Mucosa of descending colon (tissue), 3 donors: ENCODE results near the gene CACNA1D. TPM values are rescaled to one million over a fixed set of nuclear protein-coding genes. Genes with fewer than 3 reads are reported as not detected.

ENCODE experiments used
- ATAC-seq: fragments of 200-7000 bp; cut with Tn5 transposase; one replicate; pipeline ENCODE4 v1.9.1; 2020; ENCODE audit warnings: mild to moderate bottlenecking, moderate library complexity
- DNase-seq, 3 donors: peaks; one replicate each; pipeline ENCODE4 v3.0.0-alpha.2; 2020
- H3K36me3 ChIP-seq: fragments of 200-600 bp; one replicate; pipeline ENCODE4 v1.8.0; 2021; ENCODE audit warnings: low read depth, mild to moderate bottlenecking
- H3K4me1 ChIP-seq: fragments of 200-600 bp; one replicate; pipeline ENCODE4 v1.8.0; 2021; ENCODE audit warnings: low read depth, mild to moderate bottlenecking
- H3K4me3 ChIP-seq: fragments of 200-600 bp; one replicate; pipeline ENCODE4 v1.8.0; 2021; ENCODE audit warnings: mild to moderate bottlenecking
- H3K9me3 ChIP-seq: fragments of 200-600 bp; one replicate; pipeline ENCODE4 v1.8.0; 2021; ENCODE audit warnings: mild to moderate bottlenecking
- CTCF ChIP-seq: fragments of 200-600 bp; IDR thresholded peaks from one replicate; pipeline ENCODE4 v1.8.0; 2022; ENCODE audit warnings: antibody characterized with exemption, mild to moderate bottlenecking
- intact Hi-C, 2 donors: fragments of 100-400 bp; cut with DNase I in 1 of 2; cut with micrococcal nuclease in 1 of 2; formaldehyde crosslinking; loops; one replicate each; pipeline versions ENCODE4 v1.11.0 to v1.11.1; 2022; cut with DNase I, micrococcal nuclease
- total RNA-seq, 3 donors: library from RNA; stranded (reverse); fragmentation: NEBNext Ultra II Directional in 2 of 3; extraction: Animal tissue kit (Norgen Biotek cat#: 25700) in 2 of 3; gene quantifications; one replicate each; pipeline versions ENCODE4 v1.2.1 to v1.2.4, GENCODE V29; 2021 to 2023
- donor health status: DM: no; HTN: no; CAD: no; lungs with moderate emphysema.
- donor health status: DM: no; HTN: no; CAD: no.
- donor health status: DM: no; HTN: yes; CAD: no.

The CACNA1D gene
- total RNA-seq, 3 donors from 2014 or later: 13.8 to 38.1 (median 22.2) TPM

- DNase-seq: no peak
- ATAC-seq: no peak
- Histone ChIP-seq H3K4me1 (no peaks in the 10 kb centered on the region), H3K36me3 (no peaks in the 10 kb centered on the region), H3K9me3 (no peaks in the 10 kb centered on the region), H3K4me3 (no peak overlapping the region)
- no peak for TF ChIP-seq CTCF
- intact Hi-C loops: no loop called here
These were observed 101.2 kb downstream of the CACNA1D start for GRCh38 chr3:53595660-53596059.

GRCh38 chr3:53597136-53597915, 102.9 kb downstream of the CACNA1D start:
- Histone ChIP-seq H3K4me3 (no peak overlapping the region), H3K4me1 (no peaks in the 10 kb centered on the region), H3K36me3 (no peaks in the 10 kb centered on the region), H3K9me3 (no peaks in the 10 kb centered on the region)
- intact Hi-C loops: no loop called here
- DNase-seq: no peak
- no peak for TF ChIP-seq CTCF
- ATAC-seq: no peak

- H3K9me3 ChIP-seq: no peaks in the 10 kb centered on the region
- no peaks in the 10 kb centered on the region for H3K4me1 ChIP-seq
- no peak for DNase-seq
- no peak for ATAC-seq
- H3K36me3 ChIP-seq: no peaks in the 10 kb centered on the region
- intact Hi-C loops: no loop called here
- TF ChIP-seq CTCF: no peak
- H3K4me3 ChIP-seq: no peak overlapping the region
These were observed 105.4 kb downstream of the CACNA1D start for GRCh38 chr3:53599771-53600170.

GRCh38 chr3:53602866-53603265, 108.5 kb downstream of the CACNA1D start:
- Histone ChIP-seq H3K36me3 (no peaks in the 10 kb centered on the region), H3K4me3 (no peak overlapping the region), H3K9me3 (no peaks in the 10 kb centered on the region), H3K4me1 (no peaks in the 10 kb centered on the region)
- ATAC-seq: no peak
- no peak for TF ChIP-seq CTCF
- DNase-seq: no peak
- intact Hi-C loops: no loop called here

GRCh38 chr3:53604232-53604631, 109.8 kb downstream of the CACNA1D start:
- no peaks in the 10 kb centered on the region for H3K9me3 ChIP-seq
- ATAC-seq (no peak), DNase-seq (no peak)
- H3K4me3 ChIP-seq: no peak overlapping the region
- no peaks in the 10 kb centered on the region for H3K4me1 ChIP-seq
- intact Hi-C loops: no loop called here
- TF ChIP-seq CTCF: no peak
- H3K36me3 ChIP-seq: no peaks in the 10 kb centered on the region

- intact Hi-C loops: no loop called here
- no peak for DNase-seq
- Histone ChIP-seq H3K4me1 (no peaks in the 10 kb centered on the region), H3K36me3 (no peaks in the 10 kb centered on the region), H3K4me3 (no peak overlapping the region), H3K9me3 (no peaks in the 10 kb centered on the region)
- ATAC-seq: no peak
- no peak for TF ChIP-seq CTCF
These were observed 112.4 kb downstream of the CACNA1D start for GRCh38 chr3:53606793-53607192.
